IPS-18a (cell line): ENCODE data around the gene NOC2L.

Experiments used
- H3K27ac ChIP-seq: one replicate; pipeline ENCODE4 v1.5.1; 2013; ENCODE audit warnings: low read length
- H3K27me3 ChIP-seq: one replicate; pipeline ENCODE4 v1.6.1; 2013; ENCODE audit warnings: mild to moderate bottlenecking, low read length; ENCODE audit not compliant: control insufficient read depth, insufficient read depth
- H3K36me3 ChIP-seq: one replicate; pipeline ENCODE4 v1.6.1; 2013; ENCODE audit warnings: low read depth, low read length; ENCODE audit not compliant: control insufficient read depth
- H3K4me1 ChIP-seq: one replicate; pipeline ENCODE4 v1.6.1; 2013; ENCODE audit warnings: low read depth, low read length; ENCODE audit not compliant: control insufficient read depth
- H3K4me3 ChIP-seq: one replicate; pipeline ENCODE4 v1.5.1; 2013; ENCODE audit warnings: low read length
- H3K9ac ChIP-seq: one replicate; pipeline ENCODE4 v1.6.1; 2013; ENCODE audit warnings: mild to moderate bottlenecking, low read length, moderate library complexity
- H3K9me3 ChIP-seq: one replicate; pipeline ENCODE4 v1.6.1; 2013; ENCODE audit warnings: low read depth, low read length; ENCODE audit not compliant: control insufficient read depth

The NOC2L gene

GRCh38 chr1:963301-963651, 4.2 kb upstream of the NOC2L start:
- Histone ChIP-seq H3K9ac (no peak overlapping the region), H3K4me3 (no peak overlapping the region), H3K27ac (no peak overlapping the region), H3K4me1 (no peaks in the 10 kb centered on the region), H3K36me3 (peaks cover 4% of the 10 kb centered on the region), H3K9me3 (no peaks in the 10 kb centered on the region), H3K27me3 (peaks cover 51% of the 10 kb centered on the region)

DNA sequence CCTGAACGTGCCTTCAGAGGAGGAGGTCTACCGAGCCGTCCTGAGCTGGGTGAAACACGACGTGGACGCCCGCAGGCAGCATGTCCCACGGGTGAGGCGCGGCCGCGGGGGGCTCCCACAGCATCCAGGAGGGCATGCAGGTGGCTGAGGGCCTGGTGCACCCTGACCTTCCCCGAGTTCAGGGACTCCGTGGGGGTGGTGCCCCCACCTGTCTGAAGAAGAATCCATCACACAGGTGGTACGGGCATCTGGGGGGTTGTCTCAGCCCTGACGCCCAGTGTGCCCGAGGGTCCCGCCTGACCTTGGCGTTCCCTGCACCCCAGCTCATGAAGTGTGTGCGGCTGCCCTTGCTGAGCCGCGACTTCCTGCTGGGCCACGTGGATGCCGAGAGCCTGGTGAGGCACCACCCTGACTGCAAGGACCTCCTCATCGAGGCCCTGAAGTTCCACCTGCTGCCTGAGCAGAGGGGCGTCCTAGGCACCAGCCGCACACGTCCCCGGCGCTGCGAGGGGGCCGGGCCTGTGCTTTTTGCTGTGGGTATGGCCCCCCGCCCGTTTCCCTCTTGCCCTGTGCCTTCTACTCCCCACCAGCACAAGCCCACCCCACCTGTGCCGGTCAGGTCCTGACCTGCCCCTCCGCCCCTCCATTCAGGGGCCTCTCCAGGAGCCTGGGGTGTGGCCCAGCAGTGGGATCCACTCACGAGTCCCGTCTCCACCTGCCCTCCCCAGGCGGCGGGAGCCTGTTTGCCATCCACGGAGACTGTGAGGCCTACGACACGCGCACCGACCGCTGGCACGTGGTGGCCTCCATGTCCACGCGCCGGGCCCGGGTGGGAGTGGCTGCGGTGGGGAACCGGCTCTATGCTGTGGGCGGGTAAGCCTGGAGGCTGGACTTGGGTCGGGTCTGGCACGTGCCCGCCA, 3.6 kb upstream of the NOC2L start:
- peaks cover 4% of the 10 kb centered on the region for H3K36me3 ChIP-seq
- no peak overlapping the region for H3K9ac ChIP-seq
- H3K4me1 ChIP-seq, result no peaks in the 10 kb centered on the region
- H3K9me3 ChIP-seq, result no peaks in the 10 kb centered on the region
- H3K4me3 ChIP-seq, result no peak overlapping the region
- no peak overlapping the region for H3K27ac ChIP-seq
- H3K27me3 ChIP-seq, result peaks cover 44% of the 10 kb centered on the region

DNA sequence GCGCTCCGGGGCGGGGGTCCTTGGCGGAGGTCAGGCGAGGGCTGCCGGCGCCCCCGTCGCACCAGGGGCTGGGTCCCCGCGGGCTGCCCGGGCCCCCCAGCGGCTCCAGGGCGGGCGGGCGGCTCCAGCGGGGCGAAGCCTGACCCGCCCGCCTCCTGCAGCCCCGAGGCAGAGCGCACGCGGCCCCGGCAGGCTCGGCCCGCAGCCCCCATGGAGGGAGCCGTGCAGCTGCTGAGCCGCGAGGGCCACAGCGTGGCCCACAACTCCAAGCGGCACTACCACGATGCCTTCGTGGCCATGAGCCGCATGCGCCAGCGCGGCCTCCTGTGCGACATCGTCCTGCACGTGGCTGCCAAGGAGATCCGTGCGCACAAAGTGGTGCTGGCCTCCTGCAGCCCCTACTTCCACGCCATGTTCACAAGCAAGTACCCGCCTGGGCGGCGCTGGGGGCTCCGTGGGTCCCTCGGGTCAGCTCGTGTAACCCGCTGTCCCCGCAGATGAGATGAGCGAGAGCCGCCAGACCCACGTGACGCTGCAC, 2.1 kb upstream of the NOC2L start:
- no peak overlapping the region for H3K27ac ChIP-seq
- H3K36me3 ChIP-seq, result peaks cover 7% of the 10 kb centered on the region
- no peaks in the 10 kb centered on the region for H3K4me1 ChIP-seq
- peak overlapping the region; percentile 44 for H3K4me3 ChIP-seq
- no peak overlapping the region for H3K9ac ChIP-seq
- H3K9me3 ChIP-seq, result no peaks in the 10 kb centered on the region
- peaks cover 30% of the 10 kb centered on the region for H3K27me3 ChIP-seq

- peaks cover 24% of the 10 kb centered on the region for H3K27me3 ChIP-seq
- no peaks in the 10 kb centered on the region for H3K9me3 ChIP-seq
- no peak within 1 kb of the TSS for H3K9ac ChIP-seq
- peaks cover 14% of the 10 kb centered on the region for H3K36me3 ChIP-seq
- H3K27ac ChIP-seq, result no peak within 1 kb of the TSS
- peak within 1 kb of the TSS; percentile 44 for H3K4me3 ChIP-seq
- H3K4me1 ChIP-seq, result no peaks in the 10 kb centered on the region
Observed at GRCh38 chr1:960363-961131, 1.5 kb upstream of the NOC2L start, which contains the start of gene KLHL17. KLHL17 (plus strand) TSS chr1:960584; CDS start chr1:960694, 110 bp downstream.

- H3K9me3 ChIP-seq, result no peaks in the 10 kb centered on the region
- peaks cover 21% of the 10 kb centered on the region for H3K36me3 ChIP-seq
- no peak overlapping the region for H3K27ac ChIP-seq
- no peak overlapping the region for H3K9ac ChIP-seq
- no peaks in the 10 kb centered on the region for H3K4me1 ChIP-seq
- peaks cover 20% of the 10 kb centered on the region for H3K27me3 ChIP-seq
- H3K4me3 ChIP-seq, result peak overlapping the region; percentile 44
Observed at GRCh38 chr1:959731-960362, 791 bp upstream of the NOC2L start.

- H3K4me3 ChIP-seq, result no peak overlapping the region
- H3K9ac ChIP-seq, result no peak overlapping the region
- H3K4me1 ChIP-seq, result no peaks in the 10 kb centered on the region
- H3K27me3 ChIP-seq, result peaks cover 18% of the 10 kb centered on the region
- H3K9me3 ChIP-seq, result no peaks in the 10 kb centered on the region
- peaks cover 45% of the 10 kb centered on the region for H3K36me3 ChIP-seq
- no peak overlapping the region for H3K27ac ChIP-seq
Observed at GRCh38 chr1:956636-957035, 2.4 kb downstream of the NOC2L start.

DNA sequence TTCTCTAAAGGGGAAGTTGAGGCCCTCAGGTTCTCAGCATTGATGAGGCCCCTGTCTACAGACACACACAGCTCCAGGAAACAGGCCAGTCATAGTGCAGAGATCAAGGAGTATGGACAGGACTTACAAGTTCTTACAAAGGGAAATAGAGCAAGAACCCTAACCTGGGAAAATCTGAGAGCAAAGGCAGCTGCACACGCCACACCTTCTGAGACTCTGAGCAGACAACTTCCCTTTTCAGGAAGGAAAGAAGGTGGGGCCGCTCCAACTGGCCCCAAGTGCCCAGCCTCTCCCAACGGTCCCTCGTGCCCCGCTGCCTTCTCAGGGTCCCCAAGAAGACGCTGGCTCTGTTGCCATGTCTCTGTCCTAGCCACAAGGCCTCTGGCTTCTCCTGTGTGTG, 3.6 kb downstream of the NOC2L start:
- no peaks in the 10 kb centered on the region for H3K9me3 ChIP-seq
- no peak overlapping the region for H3K4me3 ChIP-seq
- no peaks in the 10 kb centered on the region for H3K4me1 ChIP-seq
- peaks cover 49% of the 10 kb centered on the region for H3K36me3 ChIP-seq
- H3K27ac ChIP-seq, result no peak overlapping the region
- no peak overlapping the region for H3K9ac ChIP-seq
- H3K27me3 ChIP-seq, result peaks cover 12% of the 10 kb centered on the region

- no peaks in the 10 kb centered on the region for H3K9me3 ChIP-seq
- H3K9ac ChIP-seq, result no peak overlapping the region
- peaks cover 8% of the 10 kb centered on the region for H3K27me3 ChIP-seq
- H3K4me1 ChIP-seq, result no peaks in the 10 kb centered on the region
- H3K4me3 ChIP-seq, result no peak overlapping the region
- H3K36me3 ChIP-seq, result peaks cover 54% of the 10 kb centered on the region
- H3K27ac ChIP-seq, result no peak overlapping the region
Observed at GRCh38 chr1:954927-955326, 4.1 kb downstream of the NOC2L start.

DNA sequence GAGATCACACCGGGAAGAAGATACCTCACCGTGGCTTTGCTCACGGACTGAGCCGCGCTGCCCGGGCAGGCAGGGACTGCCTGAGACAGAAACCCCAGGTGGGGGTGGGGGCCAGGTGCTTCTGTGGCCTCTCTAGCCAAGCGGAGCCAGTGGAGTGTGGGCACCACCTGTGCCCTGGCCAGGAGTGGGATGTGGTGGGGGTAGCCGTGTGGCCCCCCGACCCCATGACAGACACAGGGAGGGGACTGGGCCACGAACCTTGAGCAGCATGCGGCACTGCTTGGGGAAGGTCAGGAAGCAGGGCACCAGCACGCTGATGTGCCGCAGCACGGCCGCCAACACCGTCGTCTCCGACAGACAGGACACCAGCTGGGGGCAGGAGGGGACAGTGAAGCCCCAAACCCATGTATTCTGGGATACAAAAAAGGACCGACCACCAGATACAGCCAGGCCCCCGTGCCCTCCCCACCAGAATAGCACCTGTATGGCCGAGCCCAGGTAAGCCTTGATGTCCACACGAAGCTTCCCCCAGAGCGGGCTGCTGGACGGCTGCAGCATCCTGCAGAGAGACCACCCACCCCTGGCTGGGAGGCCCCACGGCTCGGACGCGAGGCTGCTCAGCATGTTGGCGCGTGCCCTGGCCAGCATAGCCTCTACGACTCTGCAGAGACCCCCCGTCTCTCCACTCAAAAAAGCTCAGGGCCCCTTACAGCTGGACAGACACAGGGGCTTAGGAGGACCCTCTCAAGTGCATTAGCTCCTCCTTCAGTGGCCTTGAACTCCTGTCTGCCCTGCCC, 5.3 kb downstream of the NOC2L start:
- Histone ChIP-seq H3K4me3 (no peak overlapping the region), H3K27me3 (no peaks in the 10 kb centered on the region), H3K27ac (no peak overlapping the region), H3K4me1 (no peaks in the 10 kb centered on the region), H3K9ac (no peak overlapping the region), H3K9me3 (no peaks in the 10 kb centered on the region), H3K36me3 (peaks cover 65% of the 10 kb centered on the region)

DNA sequence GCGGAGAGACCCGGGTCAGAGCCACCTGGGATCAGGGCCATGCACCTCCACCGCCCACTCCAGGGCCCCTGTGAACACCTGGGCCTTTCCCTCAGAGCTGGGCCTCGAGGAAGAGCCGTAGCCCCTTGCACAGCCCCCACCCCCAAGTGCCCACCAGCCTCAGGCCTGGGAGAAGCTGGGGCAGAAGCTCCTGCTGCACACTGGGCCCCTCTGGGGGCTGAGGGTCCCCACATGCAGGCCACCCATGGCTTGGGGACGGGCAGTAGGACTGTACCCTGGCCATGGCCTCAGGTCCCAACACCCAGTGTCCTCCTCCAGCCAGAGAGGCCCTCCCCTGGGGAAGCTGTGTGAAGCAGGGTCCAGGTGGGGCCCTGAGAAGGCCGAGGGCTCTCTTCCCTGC, 6.5 kb downstream of the NOC2L start:
- H3K4me1 ChIP-seq, result no peaks in the 10 kb centered on the region
- H3K27me3 ChIP-seq, result no peaks in the 10 kb centered on the region
- no peak overlapping the region for H3K9ac ChIP-seq
- peaks cover 73% of the 10 kb centered on the region for H3K36me3 ChIP-seq
- H3K27ac ChIP-seq, result no peak overlapping the region
- no peak overlapping the region for H3K4me3 ChIP-seq
- no peaks in the 10 kb centered on the region for H3K9me3 ChIP-seq

- Histone ChIP-seq H3K27me3 (no peaks in the 10 kb centered on the region), H3K9ac (no peak overlapping the region), H3K4me1 (no peaks in the 10 kb centered on the region), H3K27ac (no peak overlapping the region), H3K36me3 (peaks cover 74% of the 10 kb centered on the region), H3K9me3 (no peaks in the 10 kb centered on the region), H3K4me3 (no peak overlapping the region)
Observed at GRCh38 chr1:952201-952600, 6.9 kb downstream of the NOC2L start.
